K562 (cell line): ENCODE results near the gene AFG1L. TPM values are rescaled to one million over a fixed set of nuclear protein-coding genes. Genes with fewer than 3 reads are reported as not detected.
A peak's percentile ranks its signal among the peaks of the same experiment; 100 is the strongest.

ENCODE experiments used
- ATAC-seq: fragments of 200-7000 bp; cut with Tn5 transposase; 3 replicates; pipeline ENCODE4 v1.9.1; 2020; ENCODE audit warnings: moderate library complexity
- BruUV-seq: library from RNA; stranded (reverse); fragments of 400-500 nt; replicated peaks from 2 replicates; lab custom pipeline; 2021; lab: Mats Ljungman, UMichigan
- CTCF ChIA-PET: fragments of 300-600 bp; formaldehyde crosslinking; extraction: SDS; loops from one replicate; lab custom pipeline; 2021; ENCODE audit warnings: low intra/inter-chr PET ratio; lab: Yijun Ruan, JAX
- POLR2A ChIA-PET: fragments of 300-600, 350-650 bp; sonication (Branson Sonifier 250); formaldehyde crosslinking; extraction: SDS; loops from one replicate; lab custom pipeline; 2021; ENCODE audit warnings: antibody characterized with exemption, inconsistent platforms; lab: Yijun Ruan, JAX
- DNase-seq, 4 experiments: peaks; one replicate each; pipeline versions ENCODE4 v3.0.0 to v3.0.0-alpha.2; 2011 to 2018; ENCODE audit warnings: low spot score in 3 of 4, mixed read lengths in 3 of 4; ENCODE audit errors: extremely low read depth in 1 of 4
- FAIRE-seq: peaks from 2 replicates; lab custom pipeline; 2011; peaks lifted over from hg19 to GRCh38; lab: Jason Lieb, UNC
- H2AFZ ChIP-seq: 2 replicates; pipeline ENCODE4 v1.6.0; 2011; ENCODE audit warnings: low read depth, low read length, control low read depth, inconsistent platforms
- H3K27ac ChIP-seq: fragments of 200-600 bp; 3 replicates; pipeline ENCODE4 v1.8.0; 2011; ENCODE audit warnings: low read depth, mild to moderate bottlenecking, control low read depth, inconsistent platforms, low read length, moderate library complexity, mixed read lengths; ENCODE audit errors: extremely low read depth
- H3K27me3 ChIP-seq, 2 experiments: fragments of 300-600 bp in 1 of 2; 2 replicates in 1 of 2; 3 replicates in 1 of 2; pipeline versions ENCODE4 v1.6.0 to v1.8.0; 2011; ENCODE audit warnings: inconsistent platforms in 2 of 2, low read length in 2 of 2, mild to moderate bottlenecking in 1 of 2, mixed read lengths in 1 of 2, moderate library complexity in 1 of 2; ENCODE audit not compliant: control insufficient read depth in 2 of 2, insufficient read depth in 2 of 2
- H3K36me3 ChIP-seq: fragments of 300-600 bp; 3 replicates; pipeline ENCODE4 v1.8.0; 2011; ENCODE audit warnings: mild to moderate bottlenecking, low read length, inconsistent platforms; ENCODE audit not compliant: control insufficient read depth, insufficient read depth
- H3K4me1 ChIP-seq, 2 experiments: fragments of 200-600 bp in 1 of 2; replicated peaks in 1 of 2; 2 replicates in 1 of 2; 3 replicates in 1 of 2; pipeline versions ENCODE4 v1.5.1 to v1.8.0; 2011; ENCODE audit warnings: inconsistent platforms in 2 of 2, low read length in 2 of 2, mild to moderate bottlenecking in 1 of 2, mixed read lengths in 1 of 2, moderate library complexity in 1 of 2; ENCODE audit not compliant: control insufficient read depth in 2 of 2, insufficient read depth in 2 of 2
- H3K4me2 ChIP-seq: 2 replicates; pipeline ENCODE4 v1.6.1; 2011; ENCODE audit warnings: low read length, control low read depth, inconsistent platforms, mixed read lengths; ENCODE audit not compliant: insufficient read depth
- H3K4me3 ChIP-seq: fragments of 200-600 bp; sonication (generic), shearing (Covaris generic); 2 replicates; pipeline ENCODE4 v1.5.1; 2016; ENCODE audit warnings: control low read depth, inconsistent platforms
- H3K79me2 ChIP-seq: fragments of 200-600 bp; 3 replicates; pipeline ENCODE4 v1.8.0; 2011; ENCODE audit warnings: low read length, inconsistent platforms; ENCODE audit not compliant: control insufficient read depth, insufficient read depth
- H3K9ac ChIP-seq, 2 experiments: 2 replicates each; pipeline versions ENCODE4 v1.6.0 to v1.6.1; 2011; ENCODE audit warnings: low read depth in 2 of 2, low read length in 2 of 2, control low read depth in 1 of 2, inconsistent platforms in 1 of 2, mild to moderate bottlenecking in 1 of 2, mixed read lengths in 1 of 2; ENCODE audit not compliant: insufficient read depth in 1 of 2
- H3K9me1 ChIP-seq: one replicate; pipeline ENCODE4 v1.6.0; 2011; ENCODE audit warnings: inconsistent platforms, mild to moderate bottlenecking, low read length, moderate library complexity; ENCODE audit not compliant: control insufficient read depth, insufficient read depth
- H3K9me3 ChIP-seq: replicated peaks from 2 replicates; pipeline ENCODE4 v1.5.1; 2011; ENCODE audit warnings: low read depth, low read length, inconsistent platforms; ENCODE audit not compliant: control insufficient read depth, insufficient read depth
- H4K20me1 ChIP-seq: replicated peaks from 2 replicates; pipeline ENCODE4 v1.6.1; 2011; ENCODE audit warnings: low read length, inconsistent platforms, mixed read lengths; ENCODE audit not compliant: control insufficient read depth, insufficient read depth
- CTCF ChIP-seq, 3 experiments: IDR thresholded peaks in 2 of 3; conservative IDR thresholded peaks in 1 of 3; 2 replicates each; pipeline ENCODE4 v1.5.1; 2011 to 2012; ENCODE audit warnings: low read length in 3 of 3, mild to moderate bottlenecking in 3 of 3, control low read depth in 2 of 3, improper control_type of control experiment in 1 of 3, inconsistent platforms in 1 of 3, low read depth in 1 of 3, mixed read lengths in 1 of 3, moderate library complexity in 1 of 3; ENCODE audit not compliant: insufficient read depth in 2 of 3
- RAD21 ChIP-seq, 2 experiments: fragments of 250-450 bp in 1 of 2; fragments of 450-650 bp in 1 of 2; sonication (Bioruptor Pico) in 1 of 2; formaldehyde crosslinking in 1 of 2; IDR thresholded peaks in 1 of 2; conservative IDR thresholded peaks in 1 of 2; 2 replicates each; pipeline versions ENCODE4 v1.4.0 to v1.8.0; 2020 to 2022; ENCODE audit warnings: mild to moderate bottlenecking in 2 of 2, moderate library complexity in 1 of 2
- ZBTB40 ChIP-seq, 2 experiments: fragments of 450-650 bp in 1 of 2; sonication (generic) in 1 of 2; formaldehyde crosslinking in 1 of 2; IDR thresholded peaks; 2 replicates each; pipeline versions ENCODE4 v1.7.1 to v1.9.0; 2016 to 2022; ENCODE audit warnings: inconsistent platforms in 1 of 2, mild to moderate bottlenecking in 1 of 2, missing genetic modification reagents in 1 of 2
- WGBS: fragments of 100-300 bp; shearing (Covaris generic); methylation state at CpG from one replicate; pipeline ENCODE4 v1.1.6; 2016; ENCODE audit warnings: low coverage, mixed read lengths; ENCODE audit not compliant: insufficient coverage; ENCODE audit errors: missing lambda C conversion rate; 5-methylcytosine and 5-hydroxymethylcytosine counted together
- in situ Hi-C: fragments of 300-500 bp; cut with MboI; formaldehyde crosslinking; loops from 4 replicates; pipeline ENCODE4 v1.15.0; 2018; ENCODE audit warnings: inconsistent platforms, mixed read lengths
- intact Hi-C: fragments of 100-400 bp; cut with micrococcal nuclease; formaldehyde crosslinking; loops from 2 replicates; pipeline ENCODE4 v1.14.2; 2022
- polyA plus RNA-seq, 8 experiments: library from polyadenylated mRNA; depleted of rRNA in 4 of 8; stranded (reverse) in 5 of 8; unstranded in 3 of 8; fragments of >200 nt; fragmentation: Nextera tagmentation in 2 of 8; fragmentation: Illumina TruSeq in 1 of 8; extraction: Ambion mirVana in 2 of 8; extraction: Trizol in 1 of 8; gene quantifications; 2 replicates each; pipeline versions ENCODE4 v1.2.1 to v1.2.3, GENCODE V29; 2011 to 2014; ENCODE audit warnings: inconsistent platforms in 1 of 8, missing spikeins in 1 of 8
- total RNA-seq, 7 experiments: library from RNA; depleted of rRNA in 6 of 7; stranded (reverse); fragments of >200 nt in 6 of 7; fragmentation: Illumina TruSeq in 2 of 7; extraction: Trizol in 2 of 7; gene quantifications; 2 replicates each; pipeline versions ENCODE4 v1.2.1 to v1.2.3, GENCODE V29; 2011 to 2021; ENCODE audit warnings: low replicate concordance in 1 of 7

AFG1L gene
- total and polyA plus RNA-seq, 9 of the 15 experiments (the other 6 are each of a cell fraction or from before 2014, with no cell fraction given) = 2.2 to 15.5 (median 5.8) TPM

- in situ Hi-C loops = no loop called here
- 34% methylated on average over 2 of the region's 2 CpGs for WGBS
- H3K79me2 ChIP-seq = peaks cover 89% of the 10 kb centered on the region
- FAIRE-seq (peak; percentile 78), ATAC-seq (peak; percentile 90), DNase-seq (peak; percentile 38 to 61 (median 41))
- H2AFZ ChIP-seq = no peak overlapping the region
- H3K27ac ChIP-seq = no peak overlapping the region
- peaks cover 56% of the 10 kb centered on the region; the same call in 2 of the 3 replicates for H3K36me3 ChIP-seq
- ChIA-PET POLR2A (interaction anchor here (1.4 to 2.6 kb wide), 2 partner anchors 8 to 11 kb away, joined by 4 to 12 read pairs; partner anchors contain the start of gene SNX3), CTCF (interaction anchor here (0.6 kb wide), 1 partner anchor 1913 kb away, joined by 5 read pairs; no protein-coding TSS in a partner anchor)
- H3K27me3 ChIP-seq = no peaks in the 10 kb centered on the region
- peaks cover 3 to 6% of the 10 kb centered on the region in 2 experiments; a peak in 2 of 5 replicates for H3K4me1 ChIP-seq
- intact Hi-C loops = loop anchor here (1.0 to 10.0 kb wide), 5 partner anchors 73 to 276 kb away; no protein-coding TSS in a partner anchor
- BruUV-seq = no TSS peak
- H4K20me1 ChIP-seq = peaks cover 8% of the 10 kb centered on the region
- H3K9me3 ChIP-seq = no peaks in the 10 kb centered on the region
- no peak overlapping the region for H3K9ac ChIP-seq
- no peak overlapping the region for H3K4me3 ChIP-seq
- no peak overlapping the region for H3K4me2 ChIP-seq
- H3K9me1 ChIP-seq = no peaks in the 10 kb centered on the region
- peak; percentile 24 to 71; a peak in 3 of 4 replicates for TF ChIP-seq RAD21 (CRISPR knock-in tag; conservative IDR thresholded peaks at IDR 0.05 in 1 of 2, IDR thresholded peaks at IDR 0.05 in 1 of 2)
- TF ChIP-seq ZBTB40 (IDR thresholded peaks at IDR 0.05) = peak; percentile 96
- peak; percentile 91 for TF ChIP-seq ZBTB40 (CRISPR knock-in tag; IDR thresholded peaks at IDR 0.05)
- TF ChIP-seq CTCF (IDR thresholded peaks at IDR 0.05 in 2 of 3, conservative IDR thresholded peaks at IDR 0.05 in 1 of 3; ENCODE audit: insufficient read depth in 2 of 3, low read depth in 1 of 3, low read length in 3 of 3) = peak; percentile 51 to 67 (median 54)
These were observed 44.5 kb upstream of the AFG1L start for GRCh38 chr6:108250240-108250866.
